ENCODE results near the gene SNW1. TPM values are rescaled to one million over a fixed set of nuclear protein-coding genes. Genes with fewer than 3 reads are reported as not detected.

Gene SNW1
- total RNA-seq, 2 donors from 2014 or later: 45.6 to 46.3 TPM

GRCh38 chr14:77691259-77691658 lies 69.7 kb downstream of the SNW1 start:
- intact Hi-C loops (cut with DNase I): no loop called here
- Histone ChIP-seq H3K27me3 (replicated peaks; ENCODE audit: insufficient read depth) (no peaks in the 10 kb centered on the region), H3K36me3 (no peaks in the 10 kb centered on the region), H3K27ac (no peak overlapping the region), H3K9me3 (no peaks in the 10 kb centered on the region), H3K4me3 (no peak overlapping the region), H3K4me1 (replicated peaks) (no peaks in the 10 kb centered on the region)
- no peak for DNase-seq (ENCODE audit: low spot score)
- no peak for TF ChIP-seq POLR2A (IDR thresholded peaks at IDR 0.05)
- no peak for TF ChIP-seq CTCF (IDR thresholded peaks at IDR 0.05)
- TF ChIP-seq POLR2AphosphoS5 (IDR thresholded peaks at IDR 0.05): no peak
- 96% methylated on average over 2 of the region's 2 CpGs for WGBS

GRCh38 chr14:77682158-77682553 lies 78.8 kb downstream of the SNW1 start:
- TF ChIP-seq POLR2A (IDR thresholded peaks at IDR 0.05) (no peak), POLR2AphosphoS5 (IDR thresholded peaks at IDR 0.05) (peak; percentile 39)
- Histone ChIP-seq H3K27me3 (replicated peaks; ENCODE audit: insufficient read depth) (no peaks in the 10 kb centered on the region), H3K27ac (peak overlapping the region; percentile 1 to 73), H3K36me3 (no peaks in the 10 kb centered on the region), H3K4me3 (no peak overlapping the region), H3K9me3 (no peaks in the 10 kb centered on the region), H3K4me1 (replicated peaks) (no peaks in the 10 kb centered on the region)
- intact Hi-C loops (cut with DNase I): no loop called here
- no peak for DNase-seq (ENCODE audit: low spot score)
- 10% methylated on average over 1 of the region's 1 CpG for WGBS

- DNase-seq (ENCODE audit: low spot score): peak; percentile 42
- Histone ChIP-seq H3K9me3 (no peaks in the 10 kb centered on the region), H3K4me3 (no peak overlapping the region), H3K27me3 (replicated peaks; ENCODE audit: insufficient read depth) (no peaks in the 10 kb centered on the region), H3K4me1 (replicated peaks) (no peaks in the 10 kb centered on the region), H3K36me3 (no peaks in the 10 kb centered on the region), H3K27ac (peak overlapping the region; percentile 1 to 73)
- 49% methylated on average over 7 of the region's 7 CpGs for WGBS
- intact Hi-C loops (cut with DNase I): no loop called here
- peak; percentile 6 for TF ChIP-seq POLR2AphosphoS5 (IDR thresholded peaks at IDR 0.05)
- TF ChIP-seq CTCF (IDR thresholded peaks at IDR 0.05): no peak
Observed at GRCh38 chr14:77681196-77682157, 79.5 kb downstream of the SNW1 start.

GRCh38 chr14:77674931-77675330 lies 86.0 kb downstream of the SNW1 start:
- Histone ChIP-seq H3K27me3 (replicated peaks; ENCODE audit: insufficient read depth) (no peaks in the 10 kb centered on the region), H3K27ac (no peak overlapping the region)
- WGBS: 61% methylated on average over 8 of the region's 8 CpGs

DNA sequence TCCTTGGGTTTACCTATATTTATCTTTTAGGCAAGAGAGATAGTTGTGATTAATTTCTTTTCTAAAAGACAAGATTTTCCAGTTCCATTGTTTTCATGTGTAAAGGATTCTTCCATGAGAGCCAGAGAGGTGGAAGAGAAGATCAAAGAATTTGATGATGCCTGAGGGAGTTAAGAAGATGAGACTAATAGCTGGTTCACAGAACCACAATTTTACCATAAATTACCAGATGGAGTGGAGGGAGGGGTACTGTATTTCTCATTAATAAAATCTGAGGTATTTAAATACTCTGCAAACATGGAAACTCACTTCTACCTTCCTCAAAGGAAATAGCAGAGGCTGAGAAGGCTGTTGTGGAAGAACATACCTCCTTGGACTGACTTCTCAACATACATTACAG lies 87.8 kb downstream of the SNW1 start:
- TF ChIP-seq CTCF (IDR thresholded peaks at IDR 0.05) (no peak), POLR2AphosphoS5 (IDR thresholded peaks at IDR 0.05) (no peak), POLR2A (IDR thresholded peaks at IDR 0.05) (no peak)
- H3K36me3 ChIP-seq: no peaks in the 10 kb centered on the region
- no peaks in the 10 kb centered on the region for H3K9me3 ChIP-seq
- DNase-seq (ENCODE audit: low spot score): no peak
- H3K4me3 ChIP-seq: no peak overlapping the region
- no peaks in the 10 kb centered on the region for H3K27me3 ChIP-seq (replicated peaks; ENCODE audit: insufficient read depth)
- intact Hi-C loops (cut with DNase I): no loop called here
- H3K27ac ChIP-seq: no peak overlapping the region
- no peaks in the 10 kb centered on the region for H3K4me1 ChIP-seq (replicated peaks)

More at GRCh38 chr14:77674931-77675330, 86.0 kb downstream of the SNW1 start:
- TF ChIP-seq POLR2AphosphoS5 (IDR thresholded peaks at IDR 0.05) (no peak), CTCF (IDR thresholded peaks at IDR 0.05) (no peak), POLR2A (IDR thresholded peaks at IDR 0.05) (no peak)
- no peak overlapping the region for H3K4me3 ChIP-seq
- no peak for DNase-seq (ENCODE audit: low spot score)
- H3K9me3 ChIP-seq: no peaks in the 10 kb centered on the region
- intact Hi-C loops (cut with DNase I): no loop called here
- H3K4me1 ChIP-seq (replicated peaks): no peaks in the 10 kb centered on the region
- no peaks in the 10 kb centered on the region for H3K36me3 ChIP-seq

Other genes starting within 250 kb of the SNW1 start
- 10 to 100 TPM; 20.0 to 24.5 TPM for gene SPTLC2, start 144.5 kb downstream of the SNW1 start, total RNA-seq
- 10 to 100 TPM; 12.5 to 20.4 TPM for gene ALKBH1, start 53.1 kb downstream of the SNW1 start, total RNA-seq
- 100 to 1,000 TPM; 126 to 341 TPM for gene SLIRP, start 53.1 kb downstream of the SNW1 start, total RNA-seq
- gene ADCK1, start 39.0 kb upstream of the SNW1 start, total RNA-seq: 10 to 100 TPM in 1 of 2 donors, 1 to 10 TPM in 1; 9.6 to 10.1 TPM